ENCODE results near the gene CDK8. TPM values are rescaled to one million over a fixed set of nuclear protein-coding genes. Genes with fewer than 3 reads are reported as not detected.

Gene CDK8
- total RNA-seq, 1 donor from 2014 or later = 30.0 TPM

GRCh38 chr13:26440111-26440510 is 186.2 kb downstream of the CDK8 start:
- H3K4me3 Mint-ChIP-seq = no peak overlapping the region
- TF ChIP-seq CTCF (conservative IDR thresholded peaks at IDR 0.05) = no peak
- DNase-seq (ENCODE audit: low read depth, low spot score) = no peak
- peaks cover 9% of the 10 kb centered on the region for H3K9me3 Mint-ChIP-seq
- H3K36me3 Mint-ChIP-seq (ENCODE audit: low read depth) = peaks cover 11% of the 10 kb centered on the region
- H3K27ac Mint-ChIP-seq (ENCODE audit: unreplicated experiment) = no peak overlapping the region
- no peaks in the 10 kb centered on the region for H3K4me1 Mint-ChIP-seq
- H3K27me3 Mint-ChIP-seq (ENCODE audit: low read depth) = no peaks in the 10 kb centered on the region

GRCh38 chr13:26441476-26441875 is 187.5 kb downstream of the CDK8 start:
- Mint-ChIP-seq H3K4me3 (no peak overlapping the region), H3K36me3 (ENCODE audit: low read depth) (peaks cover 5% of the 10 kb centered on the region), H3K27me3 (ENCODE audit: low read depth) (no peaks in the 10 kb centered on the region), H3K9me3 (peaks cover 2% of the 10 kb centered on the region), H3K4me1 (peaks cover 7% of the 10 kb centered on the region), H3K27ac (ENCODE audit: unreplicated experiment) (no peak overlapping the region)
- TF ChIP-seq CTCF (conservative IDR thresholded peaks at IDR 0.05) = no peak
- no peak for DNase-seq (ENCODE audit: low read depth, low spot score)

GRCh38 chr13:26442541-26442940 is 188.6 kb downstream of the CDK8 start:
- Mint-ChIP-seq H3K4me1 (peaks cover 7% of the 10 kb centered on the region), H3K27me3 (ENCODE audit: low read depth) (no peaks in the 10 kb centered on the region), H3K4me3 (no peak overlapping the region), H3K27ac (ENCODE audit: unreplicated experiment) (no peak overlapping the region), H3K9me3 (no peaks in the 10 kb centered on the region), H3K36me3 (ENCODE audit: low read depth) (no peaks in the 10 kb centered on the region)
- no peak for TF ChIP-seq CTCF (conservative IDR thresholded peaks at IDR 0.05)
- no peak for DNase-seq (ENCODE audit: low read depth, low spot score)

GRCh38 chr13:26445092-26445491 is 191.2 kb downstream of the CDK8 start:
- H3K27ac Mint-ChIP-seq (ENCODE audit: unreplicated experiment) = no peak overlapping the region
- no peaks in the 10 kb centered on the region for H3K36me3 Mint-ChIP-seq (ENCODE audit: low read depth)
- H3K4me1 Mint-ChIP-seq = peaks cover 7% of the 10 kb centered on the region
- H3K9me3 Mint-ChIP-seq = no peaks in the 10 kb centered on the region
- DNase-seq (ENCODE audit: low read depth, low spot score) = no peak
- TF ChIP-seq CTCF (conservative IDR thresholded peaks at IDR 0.05) = no peak
- no peaks in the 10 kb centered on the region for H3K27me3 Mint-ChIP-seq (ENCODE audit: low read depth)
- H3K4me3 Mint-ChIP-seq = no peak overlapping the region

- H3K9me3 Mint-ChIP-seq = peaks cover 7% of the 10 kb centered on the region
- TF ChIP-seq CTCF (conservative IDR thresholded peaks at IDR 0.05) = no peak
- no peak for DNase-seq (ENCODE audit: low read depth, low spot score)
- H3K4me1 Mint-ChIP-seq = peaks cover 7% of the 10 kb centered on the region
- peaks cover 3% of the 10 kb centered on the region for H3K36me3 Mint-ChIP-seq (ENCODE audit: low read depth)
- no peak overlapping the region for H3K4me3 Mint-ChIP-seq
- H3K27ac Mint-ChIP-seq (ENCODE audit: unreplicated experiment) = no peak overlapping the region
- no peaks in the 10 kb centered on the region for H3K27me3 Mint-ChIP-seq (ENCODE audit: low read depth)
These were observed 192.8 kb downstream of the CDK8 start for GRCh38 chr13:26446751-26447150.

- H3K36me3 Mint-ChIP-seq (ENCODE audit: low read depth) = peaks cover 3% of the 10 kb centered on the region
- TF ChIP-seq CTCF (conservative IDR thresholded peaks at IDR 0.05) = no peak
- DNase-seq (ENCODE audit: low read depth, low spot score) = no peak
- H3K27me3 Mint-ChIP-seq (ENCODE audit: low read depth) = no peaks in the 10 kb centered on the region
- H3K9me3 Mint-ChIP-seq = peaks cover 7% of the 10 kb centered on the region
- H3K4me1 Mint-ChIP-seq = peaks cover 7% of the 10 kb centered on the region
- no peak overlapping the region for H3K27ac Mint-ChIP-seq (ENCODE audit: unreplicated experiment)
- H3K4me3 Mint-ChIP-seq = no peak overlapping the region
These were observed 194.1 kb downstream of the CDK8 start for GRCh38 chr13:26448032-26448431.

All from neural crest cell (in vitro differentiated cells).